NCI-H1417 (cell line): ENCODE data around the gene YY1.
"Not testable (repeated sequence)": the region's sequence is repeated elsewhere in the genome, so short reads cannot be mapped to it uniquely, and the experiment has no call there.

Experiments
- DNase-seq, 3 experiments: peaks; one replicate each; lab custom pipeline; 2025; lab: John Stamatoyannopoulos, UW

YY1 gene

DNA sequence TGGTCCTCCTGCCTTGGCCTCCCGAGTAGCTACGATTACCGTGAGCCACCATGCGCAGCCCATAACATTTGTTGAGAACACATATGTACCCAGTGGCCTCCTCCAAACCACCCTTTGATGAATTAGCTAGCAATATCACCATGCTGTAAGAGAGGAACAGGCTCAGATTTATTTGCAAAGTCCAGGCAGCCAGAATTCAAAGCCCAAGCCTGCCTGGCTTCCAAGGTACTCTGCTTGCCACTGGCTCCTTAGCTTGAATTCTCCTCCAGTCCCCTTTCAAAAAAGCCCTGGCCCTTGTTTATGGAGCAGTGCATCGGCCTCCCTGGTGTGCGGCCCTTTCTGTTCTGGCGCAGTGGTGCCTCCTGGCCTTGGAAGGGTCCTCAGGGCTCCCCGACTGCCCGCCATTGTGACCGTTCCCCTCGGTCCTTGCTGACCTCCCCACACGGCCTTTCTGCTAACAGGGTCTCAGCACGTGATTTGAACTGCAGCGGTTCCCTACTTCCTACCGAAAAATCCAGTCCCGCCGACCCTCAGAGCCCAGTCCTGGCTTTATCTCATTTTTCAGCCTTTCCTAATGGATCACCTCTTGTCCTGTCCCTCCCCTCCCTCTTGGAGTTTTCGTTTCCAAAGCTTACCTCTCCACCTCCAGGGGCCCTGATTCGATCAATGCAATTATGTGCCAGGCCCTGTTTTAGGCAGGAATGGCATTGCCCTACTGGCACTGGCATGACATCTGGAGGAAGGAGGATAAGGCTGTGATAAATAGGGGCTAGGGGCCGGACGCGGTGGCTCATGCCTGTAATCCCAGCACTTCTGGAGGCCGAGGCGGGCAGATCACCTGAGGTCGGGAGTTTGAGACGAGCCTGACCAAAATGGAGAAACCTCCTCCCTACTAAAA is 45.3 kb downstream of the YY1 start:
- DNase-seq: no peak

DNA sequence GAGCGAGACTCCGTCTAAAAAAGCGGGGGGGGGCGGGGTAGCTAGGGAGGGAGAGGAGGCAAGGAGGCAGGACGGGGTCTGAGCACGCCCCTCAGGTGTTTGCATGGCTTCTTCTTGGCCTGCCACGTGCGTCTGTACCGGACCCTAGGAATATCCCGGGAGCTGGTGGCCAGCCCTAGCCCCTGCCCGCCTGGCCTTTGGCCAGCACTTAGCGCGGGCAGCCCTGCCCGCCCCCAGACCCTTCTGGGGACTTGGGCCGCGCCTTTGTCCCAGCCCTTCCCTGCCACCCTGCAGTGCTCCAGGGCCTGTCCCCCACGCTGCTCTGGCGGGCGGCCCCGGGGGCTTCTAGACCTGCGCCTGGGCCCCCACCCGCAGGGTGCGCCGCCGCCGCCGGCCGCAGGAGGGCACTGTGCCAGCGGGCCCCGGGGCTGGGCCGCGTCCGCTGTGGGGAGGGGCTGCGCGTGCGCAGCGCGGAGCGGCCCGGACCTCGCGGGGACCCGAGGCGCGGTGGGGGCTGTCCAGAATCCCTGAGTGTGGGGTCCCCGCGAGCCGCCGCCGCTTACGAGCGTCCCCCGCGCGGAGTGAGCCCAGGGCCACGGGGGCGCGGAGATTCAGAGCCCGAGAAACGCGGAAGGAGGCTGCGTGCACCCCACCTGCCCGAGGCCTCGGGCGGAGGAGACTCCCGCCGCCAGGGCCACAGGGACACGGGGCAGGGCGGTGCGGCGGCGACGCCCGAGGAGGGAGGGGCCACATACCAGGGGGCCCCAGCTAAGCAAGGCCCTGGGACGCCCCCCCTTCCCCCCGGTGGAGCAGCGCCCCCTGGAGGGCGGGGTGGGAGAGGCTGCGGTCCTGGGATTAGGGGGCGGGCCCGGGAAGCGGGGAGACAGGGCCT is 46.3 kb downstream of the YY1 start:
- DNase-seq: peak; percentile 74 to 87 (median 80)

DNA sequence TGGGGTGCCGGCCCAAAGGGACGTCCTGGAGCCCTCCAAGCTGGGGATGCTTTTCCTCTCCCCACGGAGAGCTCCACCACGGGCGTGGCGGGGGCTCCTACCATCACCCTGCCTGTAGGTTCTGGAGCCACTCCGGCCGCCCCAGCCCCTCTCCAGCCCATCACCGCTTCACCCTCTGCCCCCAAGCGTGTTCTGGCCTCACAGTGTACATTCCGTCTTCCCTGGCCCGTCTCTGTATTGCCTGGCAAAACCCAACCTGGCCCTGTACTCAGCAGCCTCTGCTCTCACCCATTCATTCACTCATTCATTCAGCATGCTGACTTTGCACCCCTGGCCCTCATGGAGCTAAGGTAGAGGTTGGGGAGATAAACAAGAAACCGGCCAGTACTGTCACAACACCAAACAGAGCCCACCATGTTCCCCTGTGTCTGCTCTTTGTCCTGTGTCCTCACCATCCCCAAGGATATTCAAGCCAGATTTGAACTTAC is 47.0 kb downstream of the YY1 start:
- DNase-seq: no peak

DNA sequence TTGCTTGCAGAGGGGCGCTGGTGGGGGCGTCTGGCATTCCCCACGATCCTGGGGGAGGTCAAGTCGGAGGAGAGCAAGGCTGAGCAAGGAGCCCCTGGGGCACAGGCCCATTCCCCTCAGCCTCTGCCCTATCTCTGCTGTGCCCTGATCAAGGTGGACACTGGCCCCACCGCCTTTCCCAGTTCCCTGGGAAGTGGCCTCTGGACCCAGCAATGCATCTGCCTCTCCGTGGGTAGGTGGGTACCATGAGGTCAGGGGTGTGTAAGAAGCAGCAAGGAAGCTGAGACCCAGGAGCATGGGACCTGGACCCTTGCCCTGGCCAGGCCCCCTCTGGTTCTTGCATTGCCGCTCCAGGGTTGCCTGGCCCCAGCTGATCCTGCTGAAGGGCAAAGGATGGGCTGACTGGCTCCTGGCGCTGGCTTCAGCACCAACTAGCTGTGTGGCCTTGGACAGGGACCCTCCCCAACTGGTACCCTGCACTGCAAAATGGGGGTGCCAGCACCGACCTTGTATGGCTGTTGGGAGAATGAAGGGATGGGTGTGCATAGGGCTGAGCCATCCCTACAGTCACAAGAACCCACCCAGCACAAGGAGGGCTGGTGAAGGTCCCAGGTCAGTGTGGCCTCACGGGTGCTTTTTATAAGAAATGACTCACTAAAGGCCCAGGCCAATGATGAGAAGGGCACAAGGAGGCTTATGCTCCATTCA is 47.7 kb downstream of the YY1 start:
- DNase-seq: no peak

DNA sequence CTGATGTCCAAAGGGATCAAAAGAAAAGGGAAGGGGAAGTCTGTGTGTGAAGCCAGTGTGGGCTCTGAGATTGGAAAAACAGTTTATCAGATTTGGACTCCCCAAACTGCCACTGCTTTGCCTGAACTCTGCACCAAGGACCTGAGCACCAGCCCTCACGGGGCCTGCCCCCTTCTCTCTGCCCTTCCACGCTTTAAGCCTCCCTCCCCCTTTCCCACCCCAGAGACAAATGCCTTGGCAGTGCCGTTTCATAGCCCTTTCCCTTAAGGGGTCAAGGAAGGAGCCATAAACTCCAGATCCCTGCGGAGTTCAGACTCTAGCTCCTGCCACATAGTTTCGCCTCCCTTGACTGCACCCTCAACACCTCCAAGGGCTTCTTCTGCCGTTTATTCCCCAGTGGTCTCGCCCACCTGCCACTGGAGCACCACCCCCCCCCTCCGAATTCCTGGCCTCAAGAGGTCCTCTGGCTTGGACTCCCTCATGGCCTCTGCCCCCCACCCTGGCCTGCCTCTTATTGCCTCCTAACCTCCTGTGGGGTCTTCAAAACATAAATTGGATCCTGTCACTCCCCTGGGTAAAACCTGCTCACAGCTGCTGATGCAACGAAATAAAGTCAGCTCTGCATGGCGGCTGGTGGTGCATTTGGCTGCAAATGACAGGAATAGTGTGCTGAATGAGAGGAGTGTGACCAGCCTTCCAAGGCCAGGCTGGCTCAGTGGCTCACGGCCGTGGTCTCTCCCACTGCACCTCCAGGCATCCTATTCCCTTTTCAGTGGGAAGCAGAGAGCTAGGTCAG is 48.5 kb downstream of the YY1 start:
- no peak for DNase-seq

DNA sequence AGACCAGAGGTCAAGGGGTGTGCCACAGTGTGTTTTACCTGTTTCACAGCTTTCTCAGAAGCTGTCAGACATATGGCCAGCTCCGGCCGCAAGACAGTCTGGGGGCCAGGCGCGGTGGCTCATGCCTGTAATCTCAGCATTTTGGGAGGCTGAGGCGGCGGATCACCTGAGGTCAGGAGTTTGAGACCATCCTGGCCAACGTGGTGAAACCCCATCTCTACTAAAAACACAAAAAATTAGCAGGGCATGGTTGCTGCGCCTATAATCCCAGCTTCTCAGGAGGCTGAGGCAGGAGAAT is 49.0 kb downstream of the YY1 start:
- not testable (repeated sequence) for DNase-seq

DNA sequence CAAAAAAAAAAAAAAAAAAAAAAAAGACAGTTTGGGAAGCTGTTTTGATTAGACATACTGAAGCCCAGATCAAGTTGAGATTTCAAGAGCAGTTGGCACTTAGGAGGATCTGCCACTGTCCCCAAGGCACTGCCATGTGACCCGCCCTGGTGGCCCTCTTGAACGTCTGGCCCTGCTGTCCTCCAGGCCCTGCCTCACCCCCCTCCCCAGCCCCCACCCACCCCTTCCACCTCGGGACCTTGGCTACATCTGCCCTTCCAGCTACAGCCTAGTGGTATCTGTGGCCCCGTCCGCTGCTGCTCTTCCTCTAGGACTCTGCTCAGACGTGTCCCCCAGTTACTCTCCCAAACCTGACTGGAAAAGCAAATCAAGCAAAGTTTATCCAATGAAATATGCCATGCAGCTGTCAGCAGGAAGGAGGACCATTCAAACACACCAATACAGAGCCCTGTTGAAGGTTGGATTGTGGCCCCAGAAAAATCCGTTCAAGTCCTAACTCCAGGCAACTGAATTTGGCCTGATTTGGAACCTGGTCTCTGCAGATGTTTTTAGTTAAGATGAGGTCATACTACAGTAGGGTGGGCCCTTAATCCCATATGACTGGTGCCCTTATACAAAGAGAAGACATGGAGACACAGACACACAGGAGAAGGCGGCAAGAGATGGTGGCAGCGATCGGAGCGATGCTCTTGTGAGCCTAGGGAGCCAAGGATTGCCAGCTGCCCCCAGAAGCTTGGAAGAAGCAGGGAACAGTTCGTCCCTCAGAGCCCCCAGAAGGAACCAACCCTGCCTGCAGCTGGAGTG is 49.6 kb downstream of the YY1 start:
- no peak for DNase-seq

DNA sequence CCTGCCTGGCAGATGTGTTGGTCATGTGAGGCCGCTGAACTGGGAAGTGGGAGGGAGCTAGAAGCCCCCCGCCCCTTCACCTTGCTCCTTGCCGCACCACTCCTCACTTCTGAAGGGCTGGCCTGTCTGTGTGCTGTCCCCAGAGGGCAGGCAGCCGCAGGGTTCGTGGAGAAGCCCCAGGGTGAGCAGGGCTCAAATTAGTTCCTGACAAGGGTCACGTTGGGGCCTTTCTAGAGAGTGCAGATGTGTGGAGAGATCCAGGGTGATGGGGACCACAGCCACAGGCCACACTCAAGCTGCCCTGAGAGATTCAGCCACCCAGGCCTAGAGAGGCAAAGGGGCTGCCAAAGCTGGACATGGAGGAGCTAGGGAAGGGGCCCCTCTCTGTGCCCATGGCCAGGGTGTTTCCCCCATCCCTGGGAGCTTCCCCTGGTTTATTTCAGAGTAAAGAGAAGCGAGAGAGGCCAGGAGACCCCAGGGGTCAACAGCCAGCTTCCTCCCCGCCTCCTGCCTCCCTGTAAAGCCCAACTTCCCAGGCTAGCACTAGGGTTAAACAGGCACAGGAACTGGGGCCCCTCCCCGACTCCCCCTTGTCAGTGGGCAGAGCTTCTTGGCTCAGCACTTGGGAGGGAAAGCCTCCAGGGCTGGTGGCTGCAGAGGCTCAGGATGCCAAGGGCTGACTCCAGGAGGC is 51.1 kb downstream of the YY1 start:
- no peak for DNase-seq

DNA sequence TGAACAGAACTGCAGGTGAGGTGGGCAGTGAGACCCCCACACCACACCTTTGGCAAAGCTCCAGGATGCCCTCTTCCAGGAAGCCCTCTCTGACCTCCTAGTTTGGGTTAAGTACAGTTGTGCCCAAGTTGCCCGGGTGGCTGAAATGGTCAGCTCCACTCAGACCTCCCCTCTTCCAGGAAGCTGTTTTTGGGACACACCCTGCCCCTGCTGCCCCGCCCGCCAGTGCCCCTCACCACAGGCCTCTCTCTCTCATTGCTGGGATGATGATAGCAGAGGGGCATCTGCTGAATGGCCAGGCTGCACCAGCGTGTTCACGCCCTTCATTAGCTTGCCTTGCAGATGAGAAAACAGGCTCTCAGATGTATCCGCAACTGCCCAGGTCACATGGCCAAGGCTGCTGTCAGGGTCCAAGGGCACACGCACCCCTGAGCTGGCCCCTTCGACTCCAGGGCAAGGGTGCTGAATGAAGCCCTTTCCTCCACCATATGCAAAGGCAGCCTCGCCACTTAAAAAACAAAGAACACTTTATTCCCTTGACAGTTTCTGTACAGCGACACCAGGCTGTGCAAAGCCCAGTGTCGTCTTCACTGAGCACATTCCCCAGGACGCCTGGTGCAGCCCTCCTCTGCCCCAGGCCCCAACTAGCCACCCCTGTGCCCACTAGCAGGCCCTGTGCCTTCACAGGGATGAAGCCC is 51.8 kb downstream of the YY1 start:
- no peak for DNase-seq

DNA sequence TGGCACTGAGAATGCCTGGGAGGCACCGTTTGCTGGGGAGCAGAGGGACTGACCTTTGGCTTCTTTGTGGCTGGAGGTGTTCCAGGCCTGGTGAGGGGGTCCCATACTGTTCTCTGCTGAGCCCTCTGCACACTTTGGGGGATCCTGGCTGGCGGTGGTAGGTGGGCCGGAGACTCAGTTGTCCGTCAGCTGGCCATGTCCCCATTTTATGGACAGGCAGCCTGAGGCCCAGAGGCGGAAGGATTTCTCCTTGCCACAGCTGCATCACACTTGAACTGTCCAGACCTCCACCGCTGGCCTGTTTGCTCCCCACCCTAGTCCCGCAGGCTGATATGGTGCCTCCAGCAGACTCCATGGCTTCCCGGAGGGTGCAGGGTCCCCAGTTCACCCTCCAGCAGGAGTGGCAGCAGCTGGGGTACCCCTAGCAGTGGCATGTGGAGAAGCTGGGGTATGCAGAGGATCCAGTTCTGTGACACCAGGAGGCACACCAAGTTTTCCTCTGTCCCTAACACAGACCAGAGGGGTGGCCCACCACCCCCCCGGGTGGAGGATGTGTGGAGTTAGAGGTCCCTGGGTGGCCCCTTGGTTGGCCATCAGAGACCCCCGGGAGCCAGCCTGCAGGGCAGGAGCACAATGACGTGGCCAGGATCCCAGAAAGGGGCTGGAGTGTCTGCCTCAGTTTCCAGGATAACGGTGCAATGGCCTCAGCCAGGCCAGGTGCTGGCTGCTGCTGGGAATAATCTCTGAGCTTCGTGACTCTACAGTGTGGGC is 52.5 kb downstream of the YY1 start:
- DNase-seq: no peak

DNA sequence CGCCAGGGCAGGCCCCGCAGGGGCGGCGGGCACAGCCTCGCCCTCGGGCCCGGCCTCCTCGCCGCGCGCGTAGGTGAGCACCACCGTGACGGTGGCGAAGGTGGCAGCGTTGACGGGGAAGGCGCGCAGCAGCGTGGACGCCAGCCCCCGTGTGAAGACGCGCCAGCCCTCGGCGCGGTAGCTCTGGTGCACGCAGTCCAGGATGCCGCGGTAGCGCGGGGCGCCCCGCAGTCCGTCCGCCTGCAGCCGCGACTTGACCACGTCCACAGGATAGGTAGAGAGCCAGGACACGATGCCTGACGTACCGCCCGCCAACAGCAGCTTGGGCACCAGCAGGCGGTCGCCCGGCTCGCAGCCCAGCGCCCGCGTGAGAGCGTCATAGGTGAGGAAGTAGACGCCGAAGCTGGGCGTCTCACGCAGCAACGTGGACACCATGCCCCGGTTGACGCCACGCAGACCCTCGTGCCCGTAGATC is 53.4 kb downstream of the YY1 start:
- no peak for DNase-seq

DNA sequence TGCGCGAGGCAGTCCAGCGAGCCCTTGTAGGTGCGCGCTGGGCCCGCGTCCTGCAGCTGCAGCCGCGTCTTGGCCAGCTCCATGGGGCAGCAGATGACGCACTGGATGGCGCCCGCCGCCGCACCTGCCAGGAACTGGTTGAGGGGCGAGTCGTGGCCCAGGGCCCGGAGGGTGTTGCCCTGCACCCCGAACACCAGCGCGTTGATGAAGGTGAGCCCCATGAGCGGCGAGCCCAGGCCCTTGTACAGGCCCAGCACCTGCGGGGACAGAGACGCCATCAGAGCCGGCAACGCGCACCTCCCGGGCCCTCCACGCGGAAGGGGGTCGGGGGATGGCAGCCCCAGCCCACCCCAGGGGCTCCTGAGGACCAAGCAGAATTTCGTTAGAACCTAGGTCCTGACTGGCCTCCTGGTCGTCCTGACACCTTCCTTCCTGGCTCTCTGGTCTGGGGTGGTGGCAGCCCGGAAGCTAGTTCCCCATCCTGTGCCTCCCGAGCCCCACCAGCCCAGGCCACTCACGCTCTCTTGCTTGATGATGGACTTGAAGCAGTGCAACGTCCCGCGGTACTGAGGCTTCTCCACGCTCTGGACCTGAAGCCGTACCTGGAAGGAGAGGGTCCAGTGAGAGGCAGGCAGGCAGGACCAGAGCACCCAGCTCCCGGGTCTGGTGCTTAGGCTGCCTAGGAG is 54.0 kb downstream of the YY1 start:
- DNase-seq: no peak

DNA sequence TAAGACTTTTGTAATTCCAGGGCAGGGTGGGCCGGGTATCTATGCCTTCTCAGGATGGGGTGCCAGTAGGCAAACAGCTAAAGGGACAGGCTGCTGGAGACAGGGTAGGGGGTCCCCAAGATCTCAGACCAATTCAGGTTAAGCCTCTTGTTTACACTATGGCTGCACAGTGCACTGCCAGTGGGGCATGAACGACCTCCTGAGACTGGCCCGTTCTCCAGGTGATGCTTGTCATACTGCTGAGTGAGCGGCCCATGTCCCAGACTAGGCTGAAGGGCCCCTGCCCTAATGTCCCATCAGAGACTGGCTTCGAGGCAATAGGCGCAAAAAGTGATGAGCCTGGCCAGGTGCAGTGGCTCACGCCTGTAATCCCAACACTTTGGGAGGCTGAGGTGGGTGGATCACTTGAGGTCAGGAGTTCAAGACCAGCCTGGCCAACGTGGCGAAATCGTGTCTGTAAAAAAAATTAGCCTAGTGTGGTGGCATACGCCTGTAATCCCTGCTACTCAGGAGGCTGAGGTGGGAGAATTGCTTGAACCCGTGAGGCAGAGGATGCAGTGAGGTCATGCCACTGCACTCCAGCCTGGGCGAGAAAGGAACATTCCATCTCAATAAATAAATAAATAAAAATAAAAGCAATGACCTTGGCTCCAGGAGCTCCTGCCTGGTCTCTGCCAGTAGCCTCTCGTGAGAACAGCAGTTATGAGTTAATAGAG is 54.7 kb downstream of the YY1 start:
- no peak for DNase-seq

DNA sequence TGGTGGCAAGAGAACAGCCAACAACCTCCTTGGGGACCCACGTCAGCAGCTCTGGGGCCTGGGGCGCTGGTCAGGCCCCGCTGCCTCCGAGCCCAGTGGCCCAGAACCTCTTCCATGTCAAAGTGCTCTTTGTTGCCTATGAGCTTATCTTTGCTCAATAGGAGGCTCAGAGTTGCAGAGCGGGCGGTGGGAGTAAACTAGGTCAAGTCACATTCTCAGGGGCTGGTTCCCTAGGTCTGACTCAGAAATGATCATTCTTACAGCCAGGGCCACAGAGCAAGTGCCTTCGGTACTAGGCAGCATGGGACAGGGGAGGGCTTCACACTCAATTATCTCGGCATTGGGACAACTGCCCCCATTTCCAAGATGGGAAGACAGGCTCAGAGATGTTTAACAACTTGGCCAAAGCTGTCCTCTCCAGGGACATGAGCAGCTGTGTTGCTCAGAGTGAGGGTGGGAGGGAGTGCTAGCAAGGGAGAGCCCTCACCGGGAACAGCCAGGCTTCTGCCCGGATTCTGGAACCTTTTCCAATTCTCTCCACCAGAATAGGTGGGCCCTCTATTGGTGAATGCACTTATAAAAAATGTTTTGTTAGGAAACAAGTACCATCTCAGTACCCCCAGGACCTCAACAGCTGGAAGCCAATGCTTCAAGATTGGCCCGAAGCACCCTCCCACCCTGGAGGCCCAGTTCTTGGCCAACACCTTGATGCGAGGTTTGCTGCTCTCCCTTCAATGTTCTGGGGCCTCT is 55.4 kb downstream of the YY1 start:
- DNase-seq: no peak

DNA sequence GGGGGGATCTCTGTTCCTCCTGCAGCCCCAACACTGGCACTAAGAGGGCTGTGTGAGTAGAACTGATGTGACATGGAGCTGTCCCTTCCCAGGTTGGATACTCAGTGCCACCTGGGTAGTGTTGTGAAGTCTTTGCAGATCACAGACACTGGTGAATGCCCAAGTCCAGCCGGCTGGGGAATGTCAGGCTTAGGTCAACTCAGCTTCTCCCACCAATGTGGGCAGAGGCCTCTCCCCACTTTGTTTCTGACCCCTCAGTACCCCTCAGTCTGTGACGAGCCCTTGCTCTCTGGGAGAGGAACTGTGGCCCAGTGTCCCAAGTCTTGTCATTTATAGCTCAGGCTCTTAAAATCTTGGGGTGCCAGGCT is 56.0 kb downstream of the YY1 start:
- DNase-seq: no peak

DNA sequence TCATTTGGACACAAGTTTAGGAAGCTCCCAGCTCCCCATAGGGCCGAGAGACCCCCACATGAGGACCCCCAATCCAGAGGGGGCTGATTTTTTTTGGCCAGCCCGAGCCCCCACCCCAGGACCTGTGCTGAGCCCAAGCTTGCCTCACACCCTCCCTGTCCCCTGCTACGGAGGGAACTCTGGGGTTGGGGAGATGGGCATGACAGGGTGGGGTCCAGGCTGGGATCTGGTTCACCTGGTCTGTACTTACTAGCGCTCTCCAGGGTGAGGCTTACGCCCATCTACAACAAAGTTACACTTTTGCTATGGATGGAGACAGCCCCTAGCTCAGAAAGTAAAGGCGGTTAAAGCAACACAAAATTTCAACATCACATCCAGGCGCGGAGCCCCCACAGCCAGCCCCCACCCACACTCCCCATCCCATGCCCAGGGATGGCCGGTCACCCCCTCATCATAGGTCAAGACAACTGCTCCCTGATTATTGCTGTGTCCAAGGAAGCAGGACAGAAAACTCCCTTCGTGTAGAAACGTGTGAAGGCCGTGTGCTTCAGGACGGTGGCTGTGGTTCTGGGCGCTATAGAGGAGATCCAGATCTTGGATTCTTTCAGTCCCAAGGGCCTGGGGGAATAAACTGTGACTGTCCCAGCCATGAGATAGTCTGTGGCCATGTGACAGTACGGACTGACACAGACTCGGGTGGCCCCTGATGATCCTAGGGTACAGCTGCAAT is 56.6 kb downstream of the YY1 start:
- no peak for DNase-seq
